HG02678 (cell line): ENCODE measurements around the gene TRHDE.

Source experiments
- ATAC-seq: cut with Tn5 transposase; IDR thresholded peaks from one replicate; pipeline ENCODE4 v1.9.1; 2021; ENCODE audit warnings: mild to moderate bottlenecking, moderate library complexity; ENCODE audit not compliant: unreplicated experiment

The TRHDE gene

DNA sequence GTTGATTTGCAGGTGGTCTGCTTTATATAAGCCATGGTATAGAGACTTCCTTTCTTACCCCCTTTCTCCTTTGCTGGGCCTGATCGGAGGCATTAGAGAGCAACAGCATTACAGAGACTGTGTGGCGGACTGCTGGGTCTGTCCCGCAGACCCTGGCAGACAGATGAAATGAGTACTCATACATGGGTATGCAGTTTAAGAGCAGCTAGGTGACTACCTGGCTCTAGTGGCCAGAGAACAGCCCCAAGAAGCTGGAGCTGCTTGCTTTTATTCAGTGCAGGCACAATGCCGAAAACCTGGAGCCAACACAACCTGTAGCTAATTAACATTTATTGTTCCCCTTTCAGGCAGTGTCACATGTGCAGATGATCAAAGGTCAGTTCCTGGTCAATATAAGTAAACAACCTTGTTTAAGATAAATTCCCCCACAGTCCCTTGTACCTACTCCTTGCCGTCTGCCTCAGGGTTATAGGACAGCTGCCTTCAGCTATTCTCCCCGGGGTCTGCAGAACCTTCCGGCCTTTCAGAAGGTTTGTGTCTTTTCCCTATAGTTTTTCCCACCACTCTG is 160.0 kb downstream of the TRHDE start:
- no peak for ATAC-seq

DNA sequence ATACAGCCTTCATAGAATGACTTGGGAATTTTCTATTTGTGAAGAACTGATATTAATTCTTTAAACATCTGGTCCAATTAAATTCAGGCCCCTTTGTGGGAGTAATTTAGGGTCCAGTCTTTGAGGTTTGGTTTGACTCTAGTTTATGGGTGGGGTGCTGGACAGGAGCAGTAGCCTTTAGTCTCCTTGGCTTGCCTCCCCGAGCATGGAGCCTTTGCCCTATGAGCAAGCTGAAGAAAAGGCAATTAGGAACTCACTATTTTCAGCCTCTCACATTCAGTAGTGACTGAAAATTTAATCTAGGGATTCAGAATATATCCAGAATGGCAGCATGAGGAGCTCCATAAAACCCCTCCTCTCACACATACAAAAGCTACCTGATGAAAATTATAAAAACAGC is 161.1 kb downstream of the TRHDE start:
- ATAC-seq: no peak

DNA sequence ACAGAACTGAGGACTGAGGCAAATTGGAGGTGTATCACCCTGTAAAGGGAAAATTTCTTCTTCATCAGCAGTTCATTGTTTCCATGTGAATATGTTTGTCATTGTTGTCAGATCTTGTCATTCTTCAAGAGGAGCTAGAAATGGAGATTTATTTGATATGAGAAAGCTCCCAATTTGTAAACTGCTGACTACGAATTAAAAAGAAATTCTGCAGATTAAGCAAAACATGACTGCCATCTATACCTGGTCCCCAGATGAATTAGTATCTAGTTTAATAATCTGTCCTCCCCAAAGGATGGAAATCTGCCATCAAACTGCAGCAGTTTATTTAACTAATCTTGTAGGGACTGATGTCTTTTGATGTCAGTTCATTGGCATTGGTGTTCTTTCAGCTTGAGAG is 162.8 kb downstream of the TRHDE start:
- no peak for ATAC-seq

DNA sequence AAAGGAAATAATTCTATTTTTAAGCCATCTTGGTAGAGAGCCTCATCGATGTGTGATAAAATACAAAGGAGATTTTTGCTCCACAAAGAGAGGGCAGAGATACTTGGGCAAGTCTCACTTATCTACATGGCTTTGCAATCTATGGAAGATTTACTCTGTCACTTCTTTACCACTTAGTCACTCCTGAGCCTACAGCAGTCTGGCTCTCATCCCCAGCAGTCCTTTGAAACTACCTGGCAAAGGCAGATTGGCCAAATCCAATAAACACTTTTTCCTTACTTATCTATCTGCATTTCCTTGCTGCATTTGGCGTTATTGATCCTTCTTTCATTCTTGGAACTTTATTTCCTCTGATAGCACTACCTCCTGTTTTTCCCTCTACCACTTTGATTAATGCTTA is 170.0 kb downstream of the TRHDE start:
- no peak for ATAC-seq

DNA sequence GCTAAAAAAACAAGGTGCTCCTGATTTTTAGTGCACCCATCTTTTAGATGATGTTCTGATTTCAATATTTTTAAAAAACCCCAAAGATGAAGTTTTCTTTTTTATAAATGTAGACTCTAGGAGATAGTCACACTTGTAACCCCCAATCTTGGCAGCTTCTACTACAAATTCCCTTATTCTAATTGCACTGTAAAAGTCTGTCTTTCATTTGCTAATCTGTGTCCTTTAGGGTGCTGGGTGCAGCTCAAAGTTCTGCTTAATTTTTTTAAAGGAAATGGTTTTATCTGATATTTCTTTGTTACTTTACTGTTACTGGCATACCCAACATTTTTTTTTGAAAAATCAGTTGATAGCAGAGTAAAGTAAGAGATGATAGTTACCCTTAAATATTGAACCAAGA is 172.0 kb downstream of the TRHDE start:
- ATAC-seq: no peak

DNA sequence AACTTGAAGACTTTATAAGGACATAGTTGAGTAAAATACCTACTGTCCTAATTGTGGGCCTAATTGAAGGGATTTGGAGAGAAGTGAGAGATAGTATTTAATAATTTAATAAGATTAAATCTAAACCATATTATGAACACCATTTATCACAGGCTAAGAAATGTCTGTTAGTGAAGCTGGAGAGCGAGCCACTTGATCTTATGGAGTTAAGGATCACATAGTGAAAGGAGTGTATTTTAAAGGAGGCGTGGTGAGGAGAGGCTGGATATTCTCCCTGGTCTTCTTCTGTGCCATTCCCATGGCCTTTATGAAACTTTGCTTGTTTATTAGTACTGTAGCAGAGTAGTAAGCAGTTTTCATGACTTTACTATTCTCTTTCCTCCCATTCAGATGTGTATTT is 172.4 kb downstream of the TRHDE start:
- ATAC-seq: no peak

DNA sequence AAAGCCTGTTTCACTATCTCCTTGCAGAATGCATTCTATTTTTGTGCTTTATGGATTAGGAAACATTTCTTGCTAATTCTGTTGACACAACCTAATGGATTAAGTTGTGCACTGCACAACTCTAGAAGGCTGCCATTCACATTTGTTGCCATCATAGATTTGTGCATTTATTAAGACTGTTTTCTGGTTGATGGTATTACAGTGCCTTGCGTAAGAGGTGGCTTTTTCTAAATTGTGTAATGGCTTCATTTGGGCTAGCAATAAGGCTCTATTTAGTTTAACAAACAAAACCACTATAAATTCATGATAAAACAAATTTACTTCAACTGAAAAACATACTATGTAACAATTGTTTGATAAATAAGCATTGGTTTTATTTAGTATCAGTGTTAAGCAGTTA is 175.9 kb downstream of the TRHDE start:
- ATAC-seq: no peak

DNA sequence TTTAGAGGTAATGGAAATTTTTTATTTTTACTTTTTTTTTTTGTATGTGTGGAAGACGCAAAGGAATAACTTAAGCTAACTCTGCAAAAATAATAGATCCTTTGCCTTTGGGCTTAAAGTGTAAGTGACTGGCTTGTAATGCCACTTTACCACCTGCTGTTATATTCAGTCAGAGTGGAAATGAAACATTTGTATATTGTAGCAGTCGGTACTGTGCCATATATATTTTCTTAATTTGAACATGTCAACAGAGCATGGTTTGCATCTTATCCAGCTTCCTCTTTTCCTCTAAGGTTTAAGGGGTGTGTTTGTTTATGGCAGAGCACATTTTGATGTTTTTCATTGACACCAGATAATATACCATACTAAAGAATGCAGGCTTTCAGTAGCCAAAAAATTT is 176.6 kb downstream of the TRHDE start:
- no peak for ATAC-seq

DNA sequence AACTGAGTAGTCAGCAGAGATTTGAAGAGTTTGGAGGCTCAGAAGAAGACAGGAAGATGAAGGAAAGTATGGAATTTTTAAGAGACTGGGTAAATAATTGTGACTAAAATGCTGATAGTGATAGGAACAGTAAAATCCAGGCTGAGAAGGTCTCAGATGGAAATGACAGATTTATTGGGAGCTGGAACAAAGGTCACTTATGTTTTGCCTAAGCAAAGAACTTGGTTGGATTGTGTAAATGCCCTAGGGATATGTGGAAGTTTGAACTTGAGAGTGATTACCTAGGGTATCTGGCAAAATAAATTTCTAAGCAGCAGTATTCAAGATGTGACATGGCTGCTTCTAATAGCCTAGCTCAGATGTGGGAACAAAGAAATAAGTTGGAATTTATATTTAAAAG is 180.9 kb downstream of the TRHDE start:
- no peak for ATAC-seq

DNA sequence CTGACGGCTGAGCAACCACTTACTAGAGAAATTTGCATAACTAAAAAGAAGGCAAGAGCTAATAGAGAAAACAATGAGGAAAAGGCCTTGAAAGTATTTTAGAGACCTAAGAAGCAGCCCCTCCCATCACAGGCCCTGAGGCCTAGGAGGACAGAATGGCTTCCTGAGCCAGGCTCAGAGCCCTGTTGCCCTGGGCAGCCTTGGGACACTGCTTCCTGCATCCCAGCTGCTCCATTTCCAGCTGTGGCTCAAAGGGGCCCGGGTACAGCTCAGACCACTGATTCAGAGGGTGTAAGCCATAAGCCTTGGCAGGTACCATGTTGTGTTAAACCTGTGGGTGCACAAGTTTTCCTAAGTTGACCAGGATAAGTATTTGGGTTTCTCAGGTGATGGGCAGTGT is 181.4 kb downstream of the TRHDE start:
- ATAC-seq: no peak

DNA sequence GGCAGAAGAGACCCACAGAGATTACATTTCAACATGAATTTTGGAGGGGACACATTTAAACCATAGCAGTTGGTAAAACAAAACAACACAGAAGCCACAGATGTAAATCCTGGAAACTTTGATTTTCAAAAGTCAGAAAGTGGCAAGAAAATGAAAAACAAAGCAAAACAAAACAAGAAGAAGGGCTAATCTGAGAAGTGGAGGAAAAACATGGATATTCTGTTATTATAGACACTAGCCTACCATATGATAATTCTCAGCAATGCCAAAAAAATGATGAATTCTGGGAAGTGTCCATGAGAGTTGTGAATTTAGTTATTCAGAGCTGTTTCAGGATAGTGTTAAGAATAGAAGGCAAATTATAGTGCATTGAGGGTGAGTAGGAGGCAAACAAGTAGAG is 192.3 kb downstream of the TRHDE start:
- no peak for ATAC-seq

DNA sequence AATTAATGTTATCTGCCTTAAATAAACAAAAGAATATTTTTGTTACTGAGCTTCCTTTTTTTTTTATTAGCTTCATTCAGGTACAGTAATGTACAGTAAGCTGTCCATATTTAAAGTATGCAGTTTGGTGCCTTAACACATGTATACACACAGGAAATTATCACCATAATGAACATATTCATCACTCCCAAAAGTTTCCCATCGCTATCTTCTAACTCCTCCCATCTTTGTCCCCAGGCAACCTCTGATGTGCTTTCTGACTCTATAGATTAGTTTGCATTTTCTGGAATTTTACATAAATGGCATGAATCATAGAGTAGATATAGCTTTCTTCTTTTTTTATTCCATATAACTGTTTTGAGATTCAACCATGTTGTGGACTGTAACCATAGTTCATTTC is 193.0 kb downstream of the TRHDE start:
- no peak for ATAC-seq

DNA sequence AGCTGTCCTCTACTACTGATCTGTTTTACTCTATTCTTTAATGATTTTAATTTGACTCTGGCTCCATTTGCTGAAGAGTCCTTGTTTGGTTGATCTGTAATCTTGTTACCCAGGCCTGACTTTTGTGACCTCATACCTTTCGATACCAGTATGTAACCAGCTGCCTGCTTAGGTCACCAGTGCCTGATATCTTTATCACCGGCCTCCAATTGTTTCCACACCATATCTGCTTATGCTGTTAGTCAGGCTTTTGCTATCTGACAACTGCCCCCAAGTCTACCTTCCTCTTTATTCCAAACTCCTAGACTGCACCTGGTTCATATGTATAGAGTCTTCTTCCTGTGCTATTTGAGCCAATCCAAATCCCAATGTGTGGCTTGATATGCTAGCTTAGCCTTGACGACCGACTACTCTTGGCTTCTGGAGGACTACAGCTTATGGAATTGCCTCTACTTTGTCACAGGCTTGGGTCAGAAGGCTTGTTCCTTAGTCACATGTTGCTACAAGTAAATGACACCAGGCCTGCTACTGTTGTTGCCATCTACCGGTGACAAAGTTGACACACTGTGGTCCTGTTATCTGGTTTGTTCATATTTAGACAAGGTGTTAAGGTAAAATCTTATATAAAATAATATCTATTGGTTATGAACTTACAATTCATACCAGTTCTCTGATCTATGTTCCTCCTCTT is 193.9 kb downstream of the TRHDE start:
- ATAC-seq: no peak

DNA sequence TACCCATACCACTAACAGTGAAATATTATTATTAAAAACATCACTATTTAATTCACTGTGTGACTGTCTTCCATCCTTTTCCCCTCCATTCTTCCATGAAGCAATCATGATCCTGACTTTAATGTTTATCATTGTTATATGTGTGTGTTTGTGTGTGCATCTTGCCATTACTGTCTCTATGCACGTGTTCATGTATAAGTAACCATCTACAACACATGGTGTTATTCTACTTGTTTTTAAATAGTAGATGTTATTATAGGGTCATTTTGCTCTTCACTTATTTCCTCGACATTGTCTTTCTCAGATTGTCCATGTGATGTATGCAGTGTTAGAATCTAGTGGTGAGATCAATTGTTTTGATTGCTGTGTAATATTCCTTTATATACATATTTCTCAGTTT is 195.8 kb downstream of the TRHDE start:
- ATAC-seq: no peak

DNA sequence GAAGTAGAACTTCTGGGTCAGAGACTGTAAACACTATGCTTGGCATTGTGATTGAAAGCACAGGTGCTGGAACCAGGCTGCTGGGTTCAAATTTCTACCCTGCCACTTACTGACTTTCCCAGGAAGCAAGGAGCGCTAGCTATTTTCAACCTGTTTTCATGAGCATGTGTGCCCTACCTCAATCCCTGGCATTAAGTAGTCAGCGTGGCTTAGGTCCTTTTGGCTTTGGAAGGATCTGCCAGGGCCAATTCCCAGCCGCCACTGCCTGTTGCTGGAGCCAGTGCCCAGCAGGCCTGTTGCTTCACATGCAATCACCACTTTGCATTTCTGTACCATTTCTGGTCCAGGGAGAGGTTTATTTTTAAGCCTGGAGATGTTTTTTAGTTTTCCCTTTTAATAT is 196.3 kb downstream of the TRHDE start:
- no peak for ATAC-seq

DNA sequence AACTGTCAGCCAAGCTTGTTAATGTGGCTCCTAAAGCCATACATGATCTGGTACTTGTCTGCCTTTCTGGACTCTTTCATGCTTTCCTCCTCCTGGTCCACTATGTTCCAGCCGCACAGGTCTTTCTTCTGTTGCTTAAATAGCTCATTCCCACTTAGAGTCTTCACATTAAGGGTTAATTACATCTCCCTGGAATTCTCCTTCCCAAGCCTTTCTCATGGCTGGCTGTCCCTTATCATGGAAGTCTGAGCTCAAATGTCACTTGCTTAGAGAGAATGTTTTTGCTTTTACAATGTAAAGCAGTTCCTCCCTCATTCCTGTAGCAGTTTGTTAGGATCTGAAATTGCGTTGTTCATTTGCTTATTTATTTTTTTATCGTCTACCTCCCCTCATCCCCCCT is 199.6 kb downstream of the TRHDE start:
- no peak for ATAC-seq

DNA sequence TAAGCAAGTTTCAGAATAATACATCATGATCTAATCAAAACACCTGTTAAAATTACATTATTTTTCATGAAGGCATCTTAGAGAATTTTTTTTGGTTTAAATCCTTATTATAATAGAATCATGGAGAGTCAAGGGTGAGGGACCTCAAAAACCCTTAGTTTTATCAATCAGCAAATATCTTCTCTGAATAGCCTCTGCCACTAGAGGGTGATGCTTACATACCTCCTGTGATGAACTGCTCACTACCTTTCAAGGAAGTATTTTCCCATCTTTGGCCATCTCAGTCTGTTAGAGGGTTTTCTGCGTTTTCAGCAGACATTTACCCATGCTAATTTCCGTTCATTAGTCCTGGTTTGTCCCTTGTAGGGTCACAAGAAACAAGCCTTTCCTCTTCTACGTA is 200.2 kb downstream of the TRHDE start:
- no peak for ATAC-seq

DNA sequence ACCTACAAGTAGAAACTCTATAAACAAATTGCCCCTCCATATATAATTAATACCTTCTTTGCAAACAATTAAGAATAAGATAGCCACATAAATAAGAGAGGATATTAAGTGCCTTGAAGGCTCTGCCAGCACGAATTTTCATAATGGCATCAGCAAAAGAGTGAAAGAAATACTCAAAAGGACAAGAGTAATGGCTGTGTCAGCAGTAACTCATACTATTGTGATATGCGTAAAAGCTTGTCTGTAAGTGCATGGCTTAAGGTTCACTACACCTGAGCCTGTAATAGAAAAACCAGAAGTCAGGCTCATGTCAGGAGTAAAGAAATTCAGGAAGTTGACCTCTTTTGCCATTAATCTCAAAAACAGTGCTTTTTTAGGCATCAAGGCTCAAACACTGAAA is 204.1 kb downstream of the TRHDE start:
- ATAC-seq: no peak

DNA sequence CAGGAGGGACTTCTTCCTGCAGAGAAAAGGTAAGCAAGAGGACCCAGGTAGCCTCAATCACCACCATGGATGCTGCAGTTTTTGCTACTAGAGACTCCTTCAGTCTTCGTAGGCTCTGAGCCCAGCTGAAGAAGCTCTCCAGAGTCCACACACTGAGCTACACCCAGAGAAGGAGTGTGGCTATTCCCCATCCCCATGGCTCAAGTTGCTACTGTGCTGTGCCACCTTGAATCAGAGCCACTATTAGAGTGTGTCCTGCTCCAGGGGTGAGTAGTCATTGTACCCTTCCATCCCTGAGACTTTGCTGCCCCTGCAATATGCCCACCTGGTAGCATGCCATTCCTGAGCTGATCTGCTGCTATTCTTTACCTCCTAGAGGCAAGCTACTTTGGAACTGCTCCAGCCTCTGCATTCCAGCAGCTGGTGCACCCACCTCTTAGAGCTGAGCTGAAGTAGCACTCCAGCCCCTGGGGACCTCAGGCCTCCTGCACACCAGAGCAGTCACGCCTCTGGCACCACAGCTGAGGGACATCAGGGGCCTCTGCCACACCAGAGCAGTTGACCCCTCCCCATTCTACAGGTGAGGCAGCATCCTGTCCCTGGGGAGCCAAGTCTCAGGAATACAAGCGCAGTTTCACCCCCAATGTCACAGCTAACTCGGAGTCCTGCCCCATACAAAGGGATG is 213.0 kb downstream of the TRHDE start:
- ATAC-seq: no peak

DNA sequence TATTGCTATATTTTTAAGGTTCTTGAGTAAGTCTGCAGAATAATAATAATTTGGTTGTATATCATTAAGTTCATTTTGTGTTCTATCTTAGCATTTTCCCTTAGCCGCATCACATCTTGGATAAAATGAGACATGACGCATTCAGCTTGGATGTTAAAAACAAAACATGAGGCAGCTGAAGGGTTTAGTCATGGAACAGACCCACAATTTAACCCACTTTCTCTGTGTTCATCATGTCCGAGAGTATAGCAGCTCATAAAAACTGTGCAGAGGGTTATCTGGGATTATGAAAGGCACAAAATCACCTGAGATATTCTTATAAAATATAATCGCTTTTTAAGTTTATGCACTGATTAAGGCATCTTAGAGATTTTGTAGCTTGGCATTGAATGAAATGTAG is 219.3 kb downstream of the TRHDE start:
- no peak for ATAC-seq

DNA sequence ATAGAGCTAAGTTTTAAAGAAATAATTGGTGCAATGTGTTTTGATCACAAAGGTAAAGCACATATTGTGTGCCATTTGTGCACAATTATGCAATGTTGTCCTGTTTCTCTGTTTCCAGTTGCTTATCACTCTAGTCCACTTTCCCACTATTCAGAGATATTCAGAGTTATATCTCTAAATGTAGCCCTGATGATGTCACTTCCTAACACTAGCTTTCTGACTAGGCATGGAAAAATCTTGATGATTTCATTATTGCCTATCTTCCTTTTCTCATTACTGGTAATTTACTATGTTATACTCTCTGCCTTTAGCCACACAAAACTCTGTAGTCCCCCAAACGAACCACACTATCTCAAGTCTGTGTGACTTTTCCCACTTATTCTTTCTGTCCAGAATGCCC is 221.2 kb downstream of the TRHDE start:
- ATAC-seq: no peak

DNA sequence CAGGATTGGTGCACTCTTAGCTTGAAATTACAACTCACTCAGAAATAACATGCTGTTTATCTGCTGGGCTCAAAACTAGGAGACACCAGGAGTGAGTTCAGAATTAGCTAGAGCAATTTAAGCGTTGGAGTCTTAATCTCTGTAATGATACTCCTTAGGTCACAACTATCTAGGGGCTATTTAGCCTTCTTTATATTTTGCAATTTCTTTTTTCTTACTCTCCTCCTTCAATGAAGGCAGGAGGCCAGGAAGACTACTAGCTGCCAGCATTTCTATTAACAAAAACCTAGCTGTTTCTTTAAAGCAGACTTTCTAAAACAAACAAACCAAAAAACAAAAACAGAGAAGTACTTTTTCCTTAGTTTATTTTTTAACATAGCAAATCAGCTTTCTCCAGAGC is 226.2 kb downstream of the TRHDE start:
- no peak for ATAC-seq

DNA sequence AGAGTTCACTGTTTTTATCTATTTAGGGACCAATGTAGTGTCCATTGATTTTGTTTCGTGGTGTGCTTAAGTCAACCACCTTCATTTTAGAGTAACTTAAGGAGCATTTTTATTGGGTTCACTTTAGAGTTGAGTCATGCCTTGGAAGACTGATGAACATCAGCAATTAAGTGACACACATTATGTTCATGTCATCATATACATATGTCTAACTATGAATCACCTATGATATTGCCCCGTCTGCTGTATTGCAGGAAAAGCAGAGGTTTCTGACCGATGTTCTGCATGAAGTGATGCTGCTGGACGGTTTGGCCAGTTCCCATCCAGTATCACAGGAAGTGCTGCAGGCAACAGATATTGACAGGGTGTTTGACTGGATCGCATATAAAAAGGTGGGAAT is 227.1 kb downstream of the TRHDE start:
- no peak for ATAC-seq
